ENCODE measurements around the gene CLOCK.

GRCh38 chr4:55530691-55531090 is 16.0 kb downstream of the CLOCK start:
- TF ChIP-seq, protein P1, sequence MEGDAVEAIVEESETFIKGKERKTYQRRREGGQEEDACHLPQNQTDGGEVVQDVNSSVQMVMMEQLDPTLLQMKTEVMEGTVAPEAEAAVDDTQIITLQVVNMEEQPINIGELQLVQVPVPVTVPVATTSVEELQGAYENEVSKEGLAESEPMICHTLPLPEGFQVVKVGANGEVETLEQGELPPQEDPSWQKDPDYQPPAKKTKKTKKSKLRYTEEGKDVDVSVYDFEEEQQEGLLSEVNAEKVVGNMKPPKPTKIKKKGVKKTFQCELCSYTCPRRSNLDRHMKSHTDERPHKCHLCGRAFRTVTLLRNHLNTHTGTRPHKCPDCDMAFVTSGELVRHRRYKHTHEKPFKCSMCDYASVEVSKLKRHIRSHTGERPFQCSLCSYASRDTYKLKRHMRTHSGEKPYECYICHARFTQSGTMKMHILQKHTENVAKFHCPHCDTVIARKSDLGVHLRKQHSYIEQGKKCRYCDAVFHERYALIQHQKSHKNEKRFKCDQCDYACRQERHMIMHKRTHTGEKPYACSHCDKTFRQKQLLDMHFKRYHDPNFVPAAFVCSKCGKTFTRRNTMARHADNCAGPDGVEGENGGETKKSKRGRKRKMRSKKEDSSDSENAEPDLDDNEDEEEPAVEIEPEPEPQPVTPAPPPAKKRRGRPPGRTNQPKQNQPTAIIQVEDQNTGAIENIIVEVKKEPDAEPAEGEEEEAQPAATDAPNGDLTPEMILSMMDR (IDR thresholded peaks at IDR 0.05 in 2 of 3, conservative IDR thresholded peaks at IDR 0.05 in 1 of 3; ENCODE audit: insufficient read depth in 2 of 3, low read depth in 1 of 3, low read length in 3 of 3): no peak
- TF ChIP-seq GTF2F1 (IDR thresholded peaks at IDR 0.05; ENCODE audit: low read depth, low read length) (no peak), JUN (IDR thresholded peaks at IDR 0.05; ENCODE audit: borderline replicate concordance, low read depth, low read length) (no peak), JUN (CRISPR knock-in tag; IDR thresholded peaks at IDR 0.05; ENCODE audit: borderline replicate concordance) (no peak), SP1 (CRISPR knock-in tag; IDR thresholded peaks at IDR 0.05) (no peak), CEBPB (tag; IDR thresholded peaks at IDR 0.05) (no peak)

All from K562 (cell line).